ENCODE results near the gene TREM2.

Gene TREM2

DNA sequence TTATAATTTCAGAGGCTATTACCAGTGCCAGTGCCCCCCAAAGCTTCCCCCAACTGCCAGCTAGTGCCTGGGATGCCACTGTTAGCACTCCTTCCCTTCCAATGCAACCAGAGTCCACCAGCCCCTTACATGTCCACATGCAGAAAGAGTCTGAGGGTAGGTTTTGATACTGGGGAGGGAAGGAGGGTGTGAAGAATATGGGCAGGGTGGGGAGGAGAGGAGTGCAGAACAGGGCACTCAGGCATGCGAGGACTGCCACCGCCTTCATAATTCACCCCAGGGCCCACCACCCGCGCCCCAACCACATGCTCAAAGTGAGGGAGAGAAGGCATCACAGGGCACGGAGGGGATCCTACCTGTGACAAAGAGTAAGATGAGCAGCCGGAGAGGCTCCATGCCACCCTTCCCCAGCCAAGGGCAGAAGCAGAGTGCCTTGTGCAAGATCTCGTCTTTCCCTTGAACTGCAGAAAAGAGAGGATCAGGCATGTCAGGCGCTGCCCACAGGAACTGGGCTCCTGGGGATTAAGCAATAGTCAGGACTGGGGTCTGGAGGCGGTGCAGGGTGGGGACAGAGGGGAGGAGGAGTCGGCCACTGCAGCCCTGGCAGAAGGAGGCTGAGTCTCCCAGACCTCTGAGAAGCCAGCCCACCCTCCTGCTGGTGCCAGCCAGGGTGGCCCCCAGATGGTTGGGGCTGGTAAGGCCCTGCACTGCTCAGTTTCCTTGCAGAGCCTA is at the start of gene TREM2:
TREM2 (minus strand) TSS at position 430 of the 732 bp plus-strand sequence; CDS start at position 396, 34 bp downstream.
- H3K9me3 ChIP-seq (ENCODE audit: control insufficient read depth, insufficient read depth, low read depth, low read length) = no peaks in the 10 kb centered on the region
- H3K4me3 ChIP-seq (ENCODE audit: low read depth, low read length) = no peak within 1 kb of the TSS
- H3K4me1 ChIP-seq (ENCODE audit: control insufficient read depth, insufficient read depth, low read length) = peaks cover 3% of the 10 kb centered on the region; the same call in 1 of the 2 replicates
- no peak within 1 kb of the TSS for H3K27ac ChIP-seq (ENCODE audit: low read depth, low read length)
- no peaks in the 10 kb centered on the region for H3K27me3 ChIP-seq (ENCODE audit: control insufficient read depth, insufficient read depth, low read length)
- no peaks in the 10 kb centered on the region for H3K36me3 ChIP-seq (ENCODE audit: control insufficient read depth, insufficient read depth, low read length)
- H3K9ac ChIP-seq (ENCODE audit: low read length) = no peak within 1 kb of the TSS

DNA sequence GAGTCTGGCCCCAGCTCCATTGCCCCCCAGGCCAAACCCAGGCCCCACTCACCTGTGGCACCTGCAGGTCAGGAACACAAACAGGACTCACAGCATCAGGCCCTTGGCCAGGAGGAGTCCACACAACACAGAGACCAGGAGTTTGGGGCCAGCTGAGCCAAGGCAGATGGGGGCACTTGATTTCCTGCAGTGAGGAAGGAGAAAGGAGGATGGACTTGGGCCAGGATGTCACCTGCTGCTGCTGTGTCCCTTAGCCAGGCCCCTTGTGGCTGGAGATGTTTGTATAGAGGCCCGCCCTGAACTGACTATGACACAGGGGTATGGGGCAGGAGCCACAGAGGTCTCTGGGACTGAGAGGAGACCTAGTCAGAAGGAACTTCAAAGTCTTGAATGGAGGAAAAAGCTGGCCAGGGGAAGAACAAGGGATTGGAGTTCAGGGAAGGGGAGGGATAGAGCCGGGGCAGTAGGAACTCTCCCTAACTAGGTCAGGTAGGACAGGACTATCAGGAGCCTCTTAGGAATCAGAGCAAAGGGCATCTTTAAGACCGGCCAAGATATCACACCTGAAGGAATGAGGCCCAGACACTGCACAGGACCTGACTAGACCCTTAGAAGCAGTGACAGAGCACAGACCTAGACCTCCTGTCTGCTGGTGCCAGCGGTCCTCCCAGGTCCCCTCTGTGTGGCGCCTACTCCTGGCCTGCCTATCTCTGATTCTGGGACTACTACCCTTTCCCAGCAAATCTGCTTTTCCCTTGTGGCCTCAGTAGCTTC is 46.8 kb upstream of the TREM2 start:
- no peak overlapping the region for H3K27ac ChIP-seq (ENCODE audit: low read depth, low read length)
- H3K9me3 ChIP-seq (ENCODE audit: control insufficient read depth, insufficient read depth, low read depth, low read length) = peaks cover 7% of the 10 kb centered on the region
- no peaks in the 10 kb centered on the region for H3K4me1 ChIP-seq (ENCODE audit: control insufficient read depth, insufficient read depth, low read length)
- peaks cover 3% of the 10 kb centered on the region; the same call in 1 of the 2 replicates for H3K27me3 ChIP-seq (ENCODE audit: control insufficient read depth, insufficient read depth, low read length)
- H3K36me3 ChIP-seq (ENCODE audit: control insufficient read depth, insufficient read depth, low read length) = no peaks in the 10 kb centered on the region
- H3K4me3 ChIP-seq (ENCODE audit: low read depth, low read length) = no peak overlapping the region
- H3K9ac ChIP-seq (ENCODE audit: low read length) = no peak overlapping the region

GRCh38 chr6:41208439-41209106 is 45.7 kb upstream of the TREM2 start:
- H3K36me3 ChIP-seq (ENCODE audit: control insufficient read depth, insufficient read depth, low read length) = no peaks in the 10 kb centered on the region
- H3K9me3 ChIP-seq (ENCODE audit: control insufficient read depth, insufficient read depth, low read depth, low read length) = peaks cover 3% of the 10 kb centered on the region; the same call in 1 of the 2 replicates
- no peak overlapping the region for H3K4me3 ChIP-seq (ENCODE audit: low read depth, low read length)
- no peak overlapping the region for H3K27ac ChIP-seq (ENCODE audit: low read depth, low read length)
- H3K27me3 ChIP-seq (ENCODE audit: control insufficient read depth, insufficient read depth, low read length) = peaks cover 3% of the 10 kb centered on the region; the same call in 1 of the 2 replicates
- no peaks in the 10 kb centered on the region for H3K4me1 ChIP-seq (ENCODE audit: control insufficient read depth, insufficient read depth, low read length)
- no peak overlapping the region for H3K9ac ChIP-seq (ENCODE audit: low read length)

GRCh38 chr6:41204156-41204555 is 41.2 kb upstream of the TREM2 start:
- H3K4me3 ChIP-seq (ENCODE audit: low read depth, low read length) = no peak overlapping the region
- H3K27ac ChIP-seq (ENCODE audit: low read depth, low read length) = no peak overlapping the region
- H3K9ac ChIP-seq (ENCODE audit: low read length) = no peak overlapping the region
- H3K27me3 ChIP-seq (ENCODE audit: control insufficient read depth, insufficient read depth, low read length) = peaks cover 3% of the 10 kb centered on the region; the same call in 1 of the 2 replicates
- H3K4me1 ChIP-seq (ENCODE audit: control insufficient read depth, insufficient read depth, low read length) = peaks cover 12% of the 10 kb centered on the region
- no peaks in the 10 kb centered on the region; the same call in 1 of the 2 replicates for H3K9me3 ChIP-seq (ENCODE audit: control insufficient read depth, insufficient read depth, low read depth, low read length)
- no peaks in the 10 kb centered on the region for H3K36me3 ChIP-seq (ENCODE audit: control insufficient read depth, insufficient read depth, low read length)

GRCh38 chr6:41201764-41202173 is 38.9 kb upstream of the TREM2 start:
- Histone ChIP-seq H3K4me3 (ENCODE audit: low read depth, low read length) (no peak overlapping the region), H3K27me3 (ENCODE audit: control insufficient read depth, insufficient read depth, low read length) (no peaks in the 10 kb centered on the region; the same call in 1 of the 2 replicates), H3K9me3 (ENCODE audit: control insufficient read depth, insufficient read depth, low read depth, low read length) (no peaks in the 10 kb centered on the region), H3K36me3 (ENCODE audit: control insufficient read depth, insufficient read depth, low read length) (no peaks in the 10 kb centered on the region), H3K9ac (ENCODE audit: low read length) (no peak overlapping the region), H3K27ac (ENCODE audit: low read depth, low read length) (no peak overlapping the region), H3K4me1 (ENCODE audit: control insufficient read depth, insufficient read depth, low read length) (peaks cover 12% of the 10 kb centered on the region)

DNA sequence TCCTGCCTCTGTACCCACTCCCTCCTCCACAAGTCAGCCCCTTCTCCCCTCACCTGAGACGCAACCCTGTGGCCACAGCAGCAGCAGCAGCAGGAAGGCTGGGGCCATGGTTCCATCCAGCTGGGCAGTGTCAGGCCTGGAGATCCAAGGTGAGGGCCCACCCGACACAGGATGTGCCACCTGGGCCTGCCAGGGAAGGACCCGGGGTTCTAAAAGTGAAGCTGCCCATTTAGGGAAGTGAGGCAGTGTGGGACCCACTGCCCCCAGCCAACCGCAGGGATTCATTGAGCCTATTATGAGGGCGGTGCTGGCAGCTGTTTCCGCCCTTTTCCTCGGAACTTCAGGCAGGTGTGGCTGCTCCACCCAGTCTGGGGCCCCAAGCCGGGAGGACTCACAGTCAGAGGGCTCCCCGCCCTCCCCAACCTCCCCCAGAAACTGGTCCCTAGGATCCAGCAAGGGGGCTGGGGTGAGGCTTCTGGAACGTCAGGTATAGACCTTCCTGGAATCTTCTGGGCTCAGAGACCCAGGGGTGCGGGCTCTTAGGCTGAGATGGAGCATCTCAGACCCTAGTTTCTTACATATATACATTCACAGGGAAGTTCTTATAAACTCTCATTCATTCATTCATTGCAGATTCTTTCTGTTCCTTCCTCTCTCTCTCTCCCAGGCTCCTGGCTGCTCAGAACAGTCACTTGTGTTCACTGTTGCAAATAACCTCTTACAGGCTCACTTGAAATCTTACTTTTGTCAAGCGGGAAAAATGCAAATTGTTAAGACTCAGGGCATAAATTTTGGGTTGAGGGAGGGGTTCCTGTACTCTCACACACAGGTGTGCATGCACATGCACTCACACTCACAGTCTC is 38.2 kb upstream of the TREM2 start, which contains the start of gene TREML2:
TREML2 (minus strand) TSS at position 249 of the 863 bp plus-strand sequence; CDS start at position 108, 141 bp downstream.
- Histone ChIP-seq H3K4me1 (ENCODE audit: control insufficient read depth, insufficient read depth, low read length) (peaks cover 12% of the 10 kb centered on the region), H3K27ac (ENCODE audit: low read depth, low read length) (no peak within 1 kb of the TSS), H3K9me3 (ENCODE audit: control insufficient read depth, insufficient read depth, low read depth, low read length) (no peaks in the 10 kb centered on the region), H3K36me3 (ENCODE audit: control insufficient read depth, insufficient read depth, low read length) (no peaks in the 10 kb centered on the region), H3K4me3 (ENCODE audit: low read depth, low read length) (no peak within 1 kb of the TSS), H3K27me3 (ENCODE audit: control insufficient read depth, insufficient read depth, low read length) (peaks cover under 1% of the 10 kb centered on the region; the same call in 1 of the 2 replicates), H3K9ac (ENCODE audit: low read length) (no peak within 1 kb of the TSS)

GRCh38 chr6:41200296-41200900 is 37.5 kb upstream of the TREM2 start:
- no peak overlapping the region for H3K4me3 ChIP-seq (ENCODE audit: low read depth, low read length)
- peaks cover 12% of the 10 kb centered on the region for H3K4me1 ChIP-seq (ENCODE audit: control insufficient read depth, insufficient read depth, low read length)
- no peaks in the 10 kb centered on the region for H3K9me3 ChIP-seq (ENCODE audit: control insufficient read depth, insufficient read depth, low read depth, low read length)
- H3K36me3 ChIP-seq (ENCODE audit: control insufficient read depth, insufficient read depth, low read length) = no peaks in the 10 kb centered on the region
- peaks cover 7% of the 10 kb centered on the region; the same call in 1 of the 2 replicates for H3K27me3 ChIP-seq (ENCODE audit: control insufficient read depth, insufficient read depth, low read length)
- H3K9ac ChIP-seq (ENCODE audit: low read length) = no peak overlapping the region
- H3K27ac ChIP-seq (ENCODE audit: low read depth, low read length) = no peak overlapping the region

DNA sequence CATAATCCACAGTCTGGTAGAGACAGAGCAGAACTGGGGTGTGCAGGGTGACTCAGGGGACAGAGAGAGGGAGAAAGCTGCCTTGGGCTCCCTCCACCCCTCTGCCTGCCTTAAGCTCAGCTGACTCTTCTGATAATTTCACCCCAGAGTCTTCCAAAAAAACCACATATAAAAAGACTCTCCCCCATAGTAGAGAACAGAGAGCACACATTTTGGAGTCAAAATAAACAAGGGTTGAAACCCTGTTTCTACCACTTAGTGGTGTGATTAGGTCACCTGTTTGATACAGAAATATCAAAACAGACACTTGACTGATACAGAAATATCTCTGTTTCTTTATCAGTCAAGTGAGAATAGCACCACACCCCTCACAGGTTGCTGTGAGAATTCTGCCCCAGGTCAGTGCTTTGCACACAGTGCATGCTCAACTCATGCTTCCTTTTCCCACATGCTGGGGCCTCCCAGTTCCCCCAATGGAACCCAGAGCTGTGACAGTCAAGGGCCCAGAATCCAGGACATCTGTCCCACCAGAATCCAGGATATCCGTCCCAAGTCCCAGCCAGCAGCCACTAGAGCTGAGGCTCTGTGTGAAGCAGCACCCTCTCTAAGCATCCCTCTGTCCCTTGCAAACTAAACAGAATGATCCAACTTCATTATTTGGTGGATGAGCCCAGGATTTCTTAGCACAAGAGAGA is 36.8 kb upstream of the TREM2 start:
- Histone ChIP-seq H3K27me3 (ENCODE audit: control insufficient read depth, insufficient read depth, low read length) (peaks cover 10% of the 10 kb centered on the region; the same call in 1 of the 2 replicates), H3K36me3 (ENCODE audit: control insufficient read depth, insufficient read depth, low read length) (no peaks in the 10 kb centered on the region), H3K9ac (ENCODE audit: low read length) (no peak overlapping the region), H3K9me3 (ENCODE audit: control insufficient read depth, insufficient read depth, low read depth, low read length) (no peaks in the 10 kb centered on the region), H3K4me1 (ENCODE audit: control insufficient read depth, insufficient read depth, low read length) (peaks cover 12% of the 10 kb centered on the region), H3K27ac (ENCODE audit: low read depth, low read length) (no peak overlapping the region), H3K4me3 (ENCODE audit: low read depth, low read length) (no peak overlapping the region)

DNA sequence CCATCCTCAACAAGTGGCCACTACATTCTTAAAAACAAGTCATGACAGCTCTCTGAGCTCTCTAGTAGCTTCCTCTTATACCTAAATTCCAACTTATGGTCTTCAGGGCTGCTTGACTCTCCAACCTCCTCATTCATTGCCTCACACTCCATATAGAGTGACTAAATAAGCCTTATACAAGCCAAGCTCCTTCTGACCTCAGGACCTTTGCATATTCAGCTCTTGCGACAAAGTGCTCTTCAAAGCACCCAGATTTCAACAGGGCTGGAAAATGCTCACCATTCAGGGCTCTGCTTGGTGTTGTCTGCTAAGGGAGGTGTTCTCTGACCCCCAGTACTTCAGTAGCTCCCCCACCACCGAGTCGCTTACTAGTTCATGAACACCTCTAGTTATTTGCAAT is 34.3 kb upstream of the TREM2 start:
- Histone ChIP-seq H3K9ac (ENCODE audit: low read length) (no peak overlapping the region), H3K36me3 (ENCODE audit: control insufficient read depth, insufficient read depth, low read length) (no peaks in the 10 kb centered on the region), H3K9me3 (ENCODE audit: control insufficient read depth, insufficient read depth, low read depth, low read length) (no peaks in the 10 kb centered on the region), H3K27ac (ENCODE audit: low read depth, low read length) (no peak overlapping the region), H3K4me3 (ENCODE audit: low read depth, low read length) (no peak overlapping the region), H3K27me3 (ENCODE audit: control insufficient read depth, insufficient read depth, low read length) (peaks cover 14% of the 10 kb centered on the region; the same call in 1 of the 2 replicates), H3K4me1 (ENCODE audit: control insufficient read depth, insufficient read depth, low read length) (peaks cover 12% of the 10 kb centered on the region)

Data from HUES6 (cell line).